ENCODE measurements around the gene NKX2-4.

- TF ChIP-seq NKRF (IDR thresholded peaks at IDR 0.05; ENCODE audit: borderline replicate concordance) (no peak), ZNF655 (CRISPR knock-in tag; IDR thresholded peaks at IDR 0.05) (no peak), CEBPG (CRISPR knock-in tag; IDR thresholded peaks at IDR 0.05) (no peak), CEBPG (tag; conservative IDR thresholded peaks at IDR 0.05 in 1 of 2, IDR thresholded peaks at IDR 0.05 in 1 of 2) (no peak), POLR2AphosphoS5 (IDR thresholded peaks at IDR 0.05; ENCODE audit: control insufficient read depth, insufficient read depth, low read depth, low read length) (no peak), POU5F1 (IDR thresholded peaks at IDR 0.05; ENCODE audit: borderline replicate concordance, low read depth, low read length, partially characterized antibody) (no peak), ZFP1 (CRISPR knock-in tag; IDR thresholded peaks at IDR 0.05) (no peak), EZH2 (IDR thresholded peaks at IDR 0.05; ENCODE audit: borderline replicate concordance, low read depth, low read length) (no peak), ZNF324 (CRISPR knock-in tag; IDR thresholded peaks at IDR 0.05) (no peak), CC2D1A (IDR thresholded peaks at IDR 0.05) (no peak), CBX2 (IDR thresholded peaks at IDR 0.05; ENCODE audit: insufficient read depth, low read length, poor library complexity, severe bottlenecking) (no peak), CEBPZ (IDR thresholded peaks at IDR 0.05; ENCODE audit: borderline replicate concordance, low read depth, low read length) (no peak)
Observed at GRCh38 chr20:21398109-21399004, 1.0 kb upstream of the NKX2-4 start.
